Skeletal muscle tissue (tissue), 4 donors: ENCODE data around the gene LHB. TPM values are rescaled to one million over a fixed set of nuclear protein-coding genes. Genes with fewer than 3 reads are reported as not detected.

Experiments used
- H3K27ac ChIP-seq: one replicate; pipeline ENCODE4 v1.7.0; 2013; ENCODE audit warnings: mild to moderate bottlenecking, low read depth, low read length, inconsistent platforms
- H3K27me3 ChIP-seq, 3 donors: one replicate each; pipeline ENCODE4 v1.7.0; 2013; ENCODE audit warnings: low read length in 3 of 3; ENCODE audit not compliant: control insufficient read depth in 3 of 3, insufficient read depth in 3 of 3
- H3K36me3 ChIP-seq, 3 donors: one replicate each; pipeline ENCODE4 v1.7.0; 2013; ENCODE audit warnings: low read length in 3 of 3; ENCODE audit not compliant: control insufficient read depth in 3 of 3, insufficient read depth in 3 of 3
- H3K4me1 ChIP-seq, 3 donors: one replicate each; pipeline ENCODE4 v1.7.0; 2013; ENCODE audit warnings: low read length in 3 of 3, mild to moderate bottlenecking in 3 of 3; ENCODE audit not compliant: control insufficient read depth in 3 of 3, insufficient read depth in 3 of 3
- H3K4me3 ChIP-seq, 3 donors: one replicate each; pipeline ENCODE4 v1.7.0; 2013; ENCODE audit warnings: low read length in 3 of 3
- H3K9ac ChIP-seq, 3 donors: one replicate each; pipeline ENCODE4 v1.7.0; 2013; ENCODE audit warnings: low read length in 3 of 3, mild to moderate bottlenecking in 3 of 3, moderate library complexity in 2 of 3, low read depth in 1 of 3
- H3K9me3 ChIP-seq, 3 donors: one replicate each; pipeline ENCODE4 v1.7.0; 2013; ENCODE audit warnings: low read length in 3 of 3; ENCODE audit not compliant: control insufficient read depth in 3 of 3
- total RNA-seq: library from RNA; depleted of rRNA; stranded (reverse); fragments of >200 nt; gene quantifications from one replicate; pipeline ENCODE4 v1.2.3, GENCODE V29; 2014
- donor health status: Osteomylitis.

LHB gene
- total RNA-seq, 1 donor from 2014 or later, result not detected

GRCh38 chr19:48987323-48987722, 29.6 kb downstream of the LHB start:
- H3K27ac ChIP-seq, result peak overlapping the region; percentile 98
- peaks cover 49 to 51% (median 50%) of the 10 kb centered on the region in 3 donors for H3K36me3 ChIP-seq

DNA sequence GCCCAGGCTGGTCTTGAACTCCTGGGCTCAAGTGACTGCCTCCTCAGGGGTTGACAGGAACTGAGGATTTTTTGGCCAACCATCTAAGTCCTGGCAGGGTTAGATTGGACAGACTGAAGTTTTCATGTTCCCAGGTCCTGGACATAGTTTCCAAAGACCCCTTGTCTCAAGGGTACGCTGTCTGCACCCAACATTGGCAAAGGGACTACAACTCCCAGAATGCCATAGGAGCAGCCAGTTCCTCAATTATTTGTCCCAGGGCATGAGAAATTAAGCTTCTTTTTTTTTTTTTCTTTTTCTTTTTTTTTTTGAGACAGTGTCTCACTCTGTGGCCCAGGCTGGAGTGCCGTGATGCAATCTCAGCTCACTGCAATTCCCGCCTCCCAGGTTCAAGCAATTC, 30.7 kb downstream of the LHB start:
- Histone ChIP-seq H3K4me1 (peaks cover 41 to 72% (median 60%) of the 10 kb centered on the region in 3 donors), H3K36me3 (peaks cover 49 to 60% (median 55%) of the 10 kb centered on the region in 3 donors), H3K9ac (peak overlapping the region in 1 of 3 donors; percentile 50), H3K27ac (peak overlapping the region; percentile 98), H3K4me3 (no peak overlapping the region), H3K9me3 (no peaks in the 10 kb centered on the region), H3K27me3 (no peaks in the 10 kb centered on the region)

More at GRCh38 chr19:48987323-48987722, 29.6 kb downstream of the LHB start:
- Histone ChIP-seq H3K9me3 (no peaks in the 10 kb centered on the region), H3K4me1 (peaks cover 52 to 72% (median 66%) of the 10 kb centered on the region in 3 donors), H3K9ac (peak overlapping the region in 1 of 3 donors; percentile 45), H3K4me3 (peak overlapping the region in 1 of 3 donors; percentile 29), H3K27me3 (no peaks in the 10 kb centered on the region)

DNA sequence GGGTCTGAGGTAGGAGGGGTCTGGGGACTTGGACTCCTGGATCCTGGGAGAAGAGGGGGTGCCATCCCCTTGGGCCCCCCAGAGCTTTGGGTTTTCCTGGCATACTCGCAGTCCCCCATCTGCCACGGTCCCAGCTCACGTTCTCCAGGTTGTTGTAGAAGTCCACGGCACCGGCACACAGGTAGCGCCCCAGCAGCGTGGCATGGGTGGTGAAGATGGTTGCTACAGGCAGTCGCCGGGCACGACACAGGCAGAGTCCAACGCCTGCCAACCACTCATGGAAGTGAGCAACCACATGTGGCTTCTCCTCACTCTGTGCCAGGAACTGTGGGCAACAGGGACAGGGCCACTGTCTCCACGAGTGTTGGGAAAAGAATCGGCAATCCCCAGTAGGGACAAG, 31.2 kb downstream of the LHB start:
- Histone ChIP-seq H3K4me1 (peaks cover 36 to 67% (median 55%) of the 10 kb centered on the region in 3 donors), H3K27ac (peak overlapping the region; percentile 98), H3K4me3 (no peak overlapping the region), H3K36me3 (peaks cover 45 to 60% (median 52%) of the 10 kb centered on the region in 3 donors), H3K9ac (peak overlapping the region in 1 of 3 donors; percentile 50), H3K9me3 (no peaks in the 10 kb centered on the region), H3K27me3 (no peaks in the 10 kb centered on the region)

DNA sequence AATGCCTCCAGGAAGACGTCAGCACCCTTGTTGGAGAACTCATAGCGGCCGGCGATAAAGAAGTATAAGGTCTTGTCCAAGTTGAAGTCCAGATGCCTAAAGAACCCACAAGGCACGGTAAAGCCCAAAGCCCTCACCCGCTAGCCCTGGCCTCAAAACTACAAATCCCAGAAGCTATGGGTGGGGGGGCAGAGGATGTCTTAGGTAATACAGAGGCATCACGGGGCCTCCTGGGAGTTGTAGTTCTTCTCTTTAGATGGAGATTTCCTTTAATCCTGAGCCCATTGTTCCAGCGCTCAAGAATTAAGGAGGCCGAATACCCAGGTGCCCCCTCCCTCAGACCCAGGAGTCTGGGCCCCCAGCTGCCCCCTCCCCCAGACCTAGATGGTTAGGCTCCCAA, 34.6 kb downstream of the LHB start:
- Histone ChIP-seq H3K9ac (no peak overlapping the region), H3K27ac (peak overlapping the region; percentile 67), H3K27me3 (no peaks in the 10 kb centered on the region), H3K9me3 (no peaks in the 10 kb centered on the region), H3K4me3 (no peak overlapping the region), H3K36me3 (peaks cover 45 to 55% (median 47%) of the 10 kb centered on the region in 3 donors), H3K4me1 (peaks cover 20 to 47% (median 39%) of the 10 kb centered on the region in 3 donors)

GRCh38 chr19:48977061-48977460, 39.8 kb downstream of the LHB start:
- H3K4me3 ChIP-seq, result no peak overlapping the region
- no peaks in the 10 kb centered on the region for H3K9me3 ChIP-seq
- peaks cover 9 to 26% (median 17%) of the 10 kb centered on the region in 3 donors for H3K4me1 ChIP-seq
- peaks cover 32 to 42% (median 35%) of the 10 kb centered on the region in 3 donors for H3K36me3 ChIP-seq
- H3K27me3 ChIP-seq, result no peaks in the 10 kb centered on the region
- no peak overlapping the region for H3K9ac ChIP-seq
- peak overlapping the region; percentile 94 for H3K27ac ChIP-seq

DNA sequence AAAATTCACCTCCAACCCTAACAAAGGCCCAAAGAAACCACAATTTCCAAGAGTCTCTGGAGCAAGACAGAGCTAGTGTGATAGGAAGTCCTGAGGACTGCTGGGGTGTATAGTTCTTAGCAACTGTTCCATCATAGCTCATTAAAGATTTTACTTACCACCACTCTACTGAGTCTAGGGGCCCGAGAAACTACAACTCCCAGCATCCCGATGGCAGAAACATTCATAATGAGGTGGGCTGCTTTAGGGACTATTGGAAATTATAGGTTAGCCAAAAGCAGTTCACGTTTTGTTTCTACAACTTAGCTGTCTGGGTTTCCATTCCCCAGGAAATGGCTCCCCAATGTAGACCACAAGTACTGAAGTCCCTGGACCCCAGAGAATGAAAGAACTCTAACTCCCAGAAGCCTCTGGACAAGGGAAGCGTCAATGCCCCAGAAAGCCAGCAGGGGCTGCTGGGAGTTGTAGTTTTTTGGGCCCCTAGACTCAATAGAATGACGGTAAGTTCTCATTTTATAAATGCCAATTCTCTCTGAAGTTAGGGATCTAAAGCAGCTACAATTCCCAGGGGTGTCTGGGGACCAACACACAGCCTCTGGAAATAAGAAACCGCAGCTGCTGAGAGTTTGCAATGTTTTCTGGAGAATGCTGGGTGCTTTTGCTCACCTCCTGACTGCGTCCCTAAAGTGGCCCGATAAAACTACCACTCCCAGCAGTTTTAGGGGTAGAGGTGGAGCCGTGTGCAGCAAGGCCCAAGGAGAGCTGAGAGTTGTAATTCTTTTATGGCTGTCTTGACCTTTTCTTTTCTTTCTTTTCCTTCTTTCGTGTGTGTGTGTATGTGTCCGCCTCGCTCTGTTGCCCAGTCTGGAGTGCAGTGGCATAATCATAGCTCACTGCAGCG, 40.7 kb downstream of the LHB start:
- H3K9ac ChIP-seq, result no peak overlapping the region
- H3K27ac ChIP-seq, result peak overlapping the region; percentile 94
- H3K27me3 ChIP-seq, result no peaks in the 10 kb centered on the region
- H3K4me1 ChIP-seq, result peaks cover 9 to 19% (median 16%) of the 10 kb centered on the region in 3 donors
- no peak overlapping the region for H3K4me3 ChIP-seq
- H3K36me3 ChIP-seq, result peaks cover 24 to 37% (median 31%) of the 10 kb centered on the region in 3 donors
- no peaks in the 10 kb centered on the region for H3K9me3 ChIP-seq

- Histone ChIP-seq H3K36me3 (peaks cover 57 to 62% (median 61%) of the 10 kb centered on the region in 3 donors), H3K9me3 (no peaks in the 10 kb centered on the region), H3K4me1 (peaks cover 36 to 50% (median 44%) of the 10 kb centered on the region in 3 donors), H3K4me3 (no peak overlapping the region), H3K27me3 (no peaks in the 10 kb centered on the region), H3K27ac (no peak overlapping the region), H3K9ac (no peak overlapping the region)
These were observed 45.9 kb downstream of the LHB start for GRCh38 chr19:48970923-48971395.

- Histone ChIP-seq H3K4me1 (peaks cover 38 to 51% (median 45%) of the 10 kb centered on the region in 3 donors), H3K36me3 (peaks cover 59 to 65% (median 64%) of the 10 kb centered on the region in 3 donors), H3K27ac (no peak overlapping the region)
These were observed 46.6 kb downstream of the LHB start for GRCh38 chr19:48970139-48970766.

DNA sequence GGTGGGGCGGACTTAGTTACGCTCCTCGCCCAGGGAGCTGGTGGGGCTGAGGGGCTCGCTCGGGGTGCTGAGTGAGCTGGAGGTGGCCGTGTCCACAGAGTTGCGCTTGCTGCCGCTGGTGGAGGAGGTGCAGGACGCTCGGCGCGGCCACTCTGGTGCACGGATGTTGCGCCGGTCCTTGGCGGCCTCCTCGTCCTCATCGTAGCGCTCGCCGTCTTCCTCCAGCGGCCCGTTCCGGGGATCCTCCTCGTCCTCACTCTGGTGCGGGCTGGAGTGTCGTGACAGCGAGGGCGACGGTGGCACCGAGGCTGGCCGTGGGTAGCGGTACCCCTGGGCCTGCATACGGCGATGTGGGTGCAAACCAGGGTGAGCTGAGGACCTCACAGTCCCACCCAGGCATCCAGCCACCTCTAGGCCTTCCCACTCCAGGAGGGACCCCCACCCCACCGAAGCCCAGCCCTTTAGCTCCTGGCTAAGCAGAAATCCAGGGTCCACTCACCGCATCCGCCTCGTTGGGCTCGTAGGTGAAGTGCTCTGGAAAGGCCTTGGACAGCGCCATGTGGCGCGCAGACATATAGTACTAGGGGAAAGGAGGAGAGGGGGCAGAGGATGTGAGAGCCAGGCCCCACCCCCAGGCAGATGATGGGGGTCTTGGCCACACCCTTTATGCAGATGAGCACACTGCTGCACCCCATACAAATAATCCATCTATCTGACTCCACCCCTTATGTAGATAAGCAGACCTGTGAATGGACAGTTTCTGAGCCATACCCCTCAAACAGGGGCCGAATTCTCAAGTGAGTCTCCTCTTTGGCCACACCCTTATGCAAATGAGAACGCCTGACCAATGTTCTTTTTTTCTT, 47.4 kb downstream of the LHB start:
- peak overlapping the region; percentile 90 for H3K27ac ChIP-seq
- no peak overlapping the region for H3K4me3 ChIP-seq
- no peaks in the 10 kb centered on the region for H3K27me3 ChIP-seq
- H3K4me1 ChIP-seq, result peaks cover 41 to 54% (median 48%) of the 10 kb centered on the region in 3 donors
- no peaks in the 10 kb centered on the region for H3K9me3 ChIP-seq
- H3K36me3 ChIP-seq, result peaks cover 57 to 63% (median 61%) of the 10 kb centered on the region in 3 donors
- H3K9ac ChIP-seq, result peak overlapping the region in 1 of 3 donors; percentile 33

More at GRCh38 chr19:48970139-48970766, 46.6 kb downstream of the LHB start:
- Histone ChIP-seq H3K9ac (no peak overlapping the region), H3K4me3 (no peak overlapping the region), H3K27me3 (no peaks in the 10 kb centered on the region), H3K9me3 (no peaks in the 10 kb centered on the region)
